Pulmonary artery endothelial cell (primary cell): Measurements from ENCODE around the gene ZNF574. TPM values are rescaled to one million over a fixed set of nuclear protein-coding genes. Genes with fewer than 3 reads are reported as not detected.
A peak's percentile ranks its signal among the peaks of the same experiment; 100 is the strongest.
"Not testable (repeated sequence)": the region's sequence is repeated elsewhere in the genome, so short reads cannot be mapped to it uniquely, and the experiment has no call there.

Experiments
- DNase-seq: peaks from one replicate; pipeline ENCODE4 v3.0.0-alpha.2; 2011; ENCODE audit warnings: low read depth, low spot score
- total RNA-seq: library from RNA; depleted of rRNA; stranded (reverse); fragments of >200 nt; gene quantifications from 2 replicates; pipeline ENCODE4 v1.2.3, GENCODE V29; 2014

The ZNF574 gene, protein sequence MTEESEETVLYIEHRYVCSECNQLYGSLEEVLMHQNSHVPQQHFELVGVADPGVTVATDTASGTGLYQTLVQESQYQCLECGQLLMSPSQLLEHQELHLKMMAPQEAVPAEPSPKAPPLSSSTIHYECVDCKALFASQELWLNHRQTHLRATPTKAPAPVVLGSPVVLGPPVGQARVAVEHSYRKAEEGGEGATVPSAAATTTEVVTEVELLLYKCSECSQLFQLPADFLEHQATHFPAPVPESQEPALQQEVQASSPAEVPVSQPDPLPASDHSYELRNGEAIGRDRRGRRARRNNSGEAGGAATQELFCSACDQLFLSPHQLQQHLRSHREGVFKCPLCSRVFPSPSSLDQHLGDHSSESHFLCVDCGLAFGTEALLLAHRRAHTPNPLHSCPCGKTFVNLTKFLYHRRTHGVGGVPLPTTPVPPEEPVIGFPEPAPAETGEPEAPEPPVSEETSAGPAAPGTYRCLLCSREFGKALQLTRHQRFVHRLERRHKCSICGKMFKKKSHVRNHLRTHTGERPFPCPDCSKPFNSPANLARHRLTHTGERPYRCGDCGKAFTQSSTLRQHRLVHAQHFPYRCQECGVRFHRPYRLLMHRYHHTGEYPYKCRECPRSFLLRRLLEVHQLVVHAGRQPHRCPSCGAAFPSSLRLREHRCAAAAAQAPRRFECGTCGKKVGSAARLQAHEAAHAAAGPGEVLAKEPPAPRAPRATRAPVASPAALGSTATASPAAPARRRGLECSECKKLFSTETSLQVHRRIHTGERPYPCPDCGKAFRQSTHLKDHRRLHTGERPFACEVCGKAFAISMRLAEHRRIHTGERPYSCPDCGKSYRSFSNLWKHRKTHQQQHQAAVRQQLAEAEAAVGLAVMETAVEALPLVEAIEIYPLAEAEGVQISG
- 11.9 and 15.1 TPM in 2 replicates for total RNA-seq

DNA sequence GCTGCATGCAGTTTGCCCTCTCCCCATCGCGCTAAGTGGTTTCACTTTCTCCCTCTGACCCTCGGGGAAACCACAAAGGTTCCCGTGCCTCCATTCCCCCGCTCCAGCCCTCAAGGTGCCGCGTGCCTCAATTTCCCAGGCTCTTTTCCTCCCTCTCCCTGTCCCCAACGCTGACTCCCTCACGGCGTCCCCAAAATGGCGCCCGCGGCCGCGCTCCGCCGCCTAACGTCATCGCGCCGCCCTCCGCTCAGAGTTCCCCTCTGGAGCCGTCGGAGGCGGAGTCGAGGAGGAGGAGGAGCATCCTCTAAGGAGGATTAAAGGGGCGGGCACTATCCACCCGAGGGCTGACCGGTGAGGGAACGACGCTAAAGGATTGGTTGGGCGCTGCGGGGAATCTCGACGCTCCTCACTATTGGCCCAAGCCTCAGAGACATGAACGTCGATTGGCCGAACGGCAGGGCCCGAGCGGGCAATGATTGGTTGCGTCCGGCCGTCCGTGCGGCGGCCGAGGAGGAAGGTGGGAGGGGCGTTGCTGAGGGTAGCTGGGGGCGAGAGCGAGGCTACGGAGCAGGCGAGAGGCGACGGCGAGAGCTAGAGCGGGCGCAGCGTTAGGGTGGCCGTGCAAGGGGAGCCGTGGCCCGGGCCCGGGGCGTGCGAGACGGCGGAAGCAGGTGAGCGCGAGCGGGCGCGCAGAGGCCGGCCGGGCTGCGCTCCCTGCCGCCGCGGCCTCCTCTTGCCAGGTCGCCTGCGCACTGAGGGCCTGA, at the start of gene ZNF574:
TSS of gene ZNF574 (plus strand) at position 551 of the 764 bp plus-strand sequence. CDS start 2,441 bp downstream, outside the sequence.
- peak; percentile 99 for DNase-seq

DNA sequence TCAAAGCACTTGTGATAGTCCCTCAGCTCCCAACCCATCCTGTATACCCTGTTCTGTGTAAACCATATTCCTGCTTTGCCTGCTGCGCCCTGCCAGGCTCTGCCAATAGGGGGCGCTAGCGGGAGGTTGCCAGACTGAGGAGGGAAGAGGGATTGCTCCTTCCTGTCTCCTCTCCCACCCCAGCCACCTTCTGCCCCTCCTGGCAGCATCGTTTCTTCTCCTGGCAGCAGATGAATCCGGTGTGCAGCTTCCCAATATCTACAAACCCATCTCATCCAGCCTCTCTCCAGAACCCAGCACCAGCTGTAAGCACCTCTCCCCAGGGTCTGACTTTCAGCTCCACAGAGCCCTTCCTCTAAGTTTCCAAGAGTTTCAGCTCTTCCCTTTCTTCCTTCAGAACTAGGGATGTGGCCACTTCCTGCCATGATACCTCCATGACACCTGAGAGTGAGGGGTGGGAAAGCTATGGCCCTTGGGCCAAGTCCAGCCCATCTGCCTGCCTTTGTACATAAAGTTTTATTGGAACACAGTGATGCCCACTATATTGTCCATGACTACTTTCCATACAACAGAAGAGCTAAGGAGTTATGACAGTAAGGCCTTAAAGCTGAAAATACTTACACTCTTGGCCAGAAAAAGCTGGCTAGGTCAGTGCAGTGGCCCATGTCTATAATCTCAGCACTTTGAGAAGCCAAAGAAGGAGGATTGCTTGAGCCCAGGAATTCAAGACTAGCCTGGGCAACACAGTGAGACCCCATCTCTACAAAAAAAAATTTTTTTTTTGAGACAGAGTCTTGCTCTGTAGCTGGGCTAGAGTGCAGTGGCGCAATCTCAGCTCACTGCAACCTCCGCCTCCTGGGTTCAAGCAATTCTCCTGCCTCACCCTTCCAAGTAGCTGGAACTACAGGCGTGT, 47.4 kb upstream of the ZNF574 start:
- no peak for DNase-seq

DNA sequence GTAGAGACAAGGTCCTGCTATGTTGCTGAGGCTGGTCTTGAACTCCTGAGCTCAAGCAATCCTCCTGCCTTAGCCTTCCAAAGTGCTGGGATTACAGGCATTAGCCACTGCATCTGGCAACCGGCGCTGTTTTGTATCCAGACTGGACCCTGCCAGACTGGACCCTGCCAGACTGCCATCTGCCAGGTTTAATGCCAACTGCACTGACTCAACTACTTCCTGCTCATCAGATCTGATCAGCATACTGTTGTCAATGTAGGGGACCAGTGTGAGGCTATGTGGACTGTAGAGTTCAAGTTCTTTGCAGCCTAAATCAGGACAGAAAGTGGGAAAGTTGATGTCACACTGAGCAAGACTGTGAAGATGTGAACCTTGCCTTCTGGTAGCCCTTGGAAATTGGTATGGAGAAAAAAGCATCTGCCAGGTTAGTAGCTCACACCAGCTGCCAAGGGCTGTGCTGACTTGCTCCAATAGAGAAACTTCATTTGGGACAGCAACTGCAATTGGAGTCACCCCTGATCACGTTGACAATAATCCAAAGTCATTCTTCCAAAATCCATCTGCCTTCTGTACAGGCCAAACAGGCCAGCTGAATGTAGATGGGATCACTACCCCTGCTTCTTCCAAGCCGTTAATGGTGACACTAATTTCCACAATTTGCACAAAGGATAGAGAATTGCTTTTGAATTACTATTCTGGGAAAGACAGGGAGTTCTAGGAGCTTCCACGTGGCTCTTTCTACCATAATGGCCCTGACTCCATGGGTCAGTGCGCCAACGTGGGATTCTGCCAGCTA, 45.1 kb upstream of the ZNF574 start:
- no peak for DNase-seq

DNA sequence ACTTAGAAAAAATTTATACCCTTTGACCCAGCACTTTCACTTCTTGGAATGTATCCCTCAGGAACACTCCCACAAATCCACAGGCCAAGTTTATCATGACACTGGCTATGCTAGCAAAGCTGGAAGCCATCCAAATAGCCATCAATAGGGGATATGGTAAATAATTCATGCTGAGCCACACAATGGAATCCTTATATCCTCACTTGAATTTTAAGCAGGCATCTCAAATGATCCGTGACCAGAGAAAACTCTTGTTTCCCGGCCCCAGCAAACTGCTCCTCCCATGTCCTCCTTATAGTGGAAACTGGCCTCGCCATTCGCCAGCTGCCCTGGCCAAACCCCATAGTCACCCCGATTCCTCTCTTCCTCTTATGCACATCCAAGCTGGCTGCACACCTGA, 43.5 kb upstream of the ZNF574 start:
- no peak for DNase-seq

DNA sequence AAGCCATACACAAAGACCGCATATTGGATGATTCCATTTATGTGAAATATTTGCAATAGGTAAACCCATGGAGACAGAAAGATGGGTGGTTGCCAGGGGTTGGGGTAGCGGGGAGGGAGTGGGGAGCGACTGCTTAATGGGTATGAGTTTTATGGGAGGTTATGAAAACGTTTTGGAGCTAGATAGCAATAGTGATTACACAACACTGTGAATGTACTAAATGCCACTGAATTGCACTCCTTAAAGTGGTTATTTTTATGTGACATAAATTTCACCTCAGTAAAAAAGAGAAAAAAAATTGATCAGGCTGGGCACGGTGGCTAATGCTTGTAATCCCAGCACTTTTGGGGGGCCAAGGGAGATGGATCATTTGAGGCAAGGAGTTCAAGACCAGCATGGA, 42.6 kb upstream of the ZNF574 start:
- no peak for DNase-seq

DNA sequence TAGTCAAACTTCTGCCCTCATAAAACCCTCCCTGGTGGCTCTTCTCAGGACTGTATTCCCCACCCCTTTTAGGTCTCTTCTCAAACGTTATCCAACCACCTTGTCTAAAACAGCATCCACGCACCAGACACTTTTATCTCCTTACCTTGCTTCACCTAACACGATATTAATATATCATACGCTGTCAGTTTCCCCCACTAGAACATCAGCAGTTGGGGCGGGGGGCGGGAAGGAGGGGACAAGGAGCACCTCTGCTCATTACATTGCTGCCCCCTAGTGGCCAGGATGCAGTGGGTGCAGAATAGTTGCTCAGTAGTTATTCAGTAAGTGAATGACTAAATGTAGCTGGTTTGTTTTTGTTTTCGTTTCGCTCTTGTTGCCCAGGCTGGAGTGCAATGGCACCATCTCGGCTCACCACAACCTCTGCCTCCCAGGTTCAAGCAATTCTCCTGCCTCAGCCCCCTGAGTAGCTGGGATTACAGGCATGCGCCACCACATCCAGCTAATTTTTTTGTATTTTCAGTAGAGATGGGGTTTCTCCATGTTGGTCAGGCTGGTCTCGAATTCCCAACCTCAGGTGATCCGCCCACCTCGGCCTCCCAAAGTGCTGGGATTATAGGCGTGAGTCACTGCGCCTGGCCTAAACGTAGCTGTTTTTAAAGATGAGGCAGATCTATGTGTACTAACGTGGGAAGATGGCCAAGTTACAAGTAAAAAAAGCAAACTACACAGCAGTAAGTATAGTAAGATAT, 41.1 kb upstream of the ZNF574 start:
- peak; percentile 32 for DNase-seq

DNA sequence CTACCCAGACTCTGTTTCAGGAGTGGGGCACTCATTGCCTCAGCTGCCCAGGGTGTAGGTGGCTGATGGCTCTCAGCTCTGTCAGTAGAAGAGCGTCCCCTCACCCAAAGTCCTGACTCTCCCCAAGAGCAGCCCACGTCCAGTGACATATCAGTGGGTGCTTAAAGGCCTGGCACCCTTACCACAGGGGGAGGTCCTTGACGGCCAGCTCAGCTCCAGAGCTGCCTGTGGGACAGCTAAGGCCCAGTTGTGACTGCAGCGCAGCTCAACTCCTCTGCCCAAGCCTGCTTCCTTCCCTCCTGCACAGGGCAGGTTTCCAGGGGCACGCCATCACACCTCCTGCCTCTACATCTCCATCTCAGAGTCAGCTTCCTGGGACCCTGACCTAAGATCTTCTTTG, 38.3 kb upstream of the ZNF574 start:
- no peak for DNase-seq

DNA sequence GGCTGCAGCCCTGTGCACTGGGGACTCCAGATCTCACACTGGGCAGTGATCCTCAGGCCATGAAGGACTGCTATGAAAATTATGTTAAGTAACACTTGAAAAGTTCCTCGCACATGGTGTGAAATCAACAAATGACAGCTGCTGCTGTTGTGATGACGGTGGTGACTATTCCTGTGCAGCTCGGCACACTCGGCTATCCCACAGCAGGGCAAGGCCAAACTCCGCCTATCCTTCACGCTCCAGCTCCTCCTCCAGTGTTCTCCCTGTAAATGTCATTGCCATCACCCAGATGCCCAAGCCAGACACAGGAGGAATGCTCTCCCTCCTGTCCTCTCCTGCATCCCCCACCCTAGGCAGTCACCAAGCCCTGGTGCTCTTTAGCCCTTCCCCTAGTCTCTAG, 37.3 kb upstream of the ZNF574 start:
- no peak for DNase-seq

DNA sequence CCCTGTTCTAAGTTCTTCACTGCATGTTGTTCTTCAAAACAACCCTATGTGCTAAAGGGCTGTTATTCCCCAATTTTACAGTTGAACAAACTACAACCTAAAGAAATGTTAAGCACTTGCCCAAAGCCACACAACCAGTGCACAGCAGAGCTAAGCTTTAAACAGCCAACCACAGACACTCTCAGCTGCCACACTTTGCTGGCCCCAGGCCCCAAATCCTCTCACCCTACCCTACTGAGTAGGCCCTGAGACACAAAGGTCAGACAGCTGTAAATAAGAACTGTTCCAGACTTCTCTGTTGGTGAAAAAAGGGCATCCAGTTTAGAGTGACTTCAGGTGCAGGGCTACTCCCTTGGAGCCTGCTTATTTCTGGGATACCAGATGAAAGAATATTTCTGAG, 35.9 kb upstream of the ZNF574 start:
- DNase-seq, result no peak

DNA sequence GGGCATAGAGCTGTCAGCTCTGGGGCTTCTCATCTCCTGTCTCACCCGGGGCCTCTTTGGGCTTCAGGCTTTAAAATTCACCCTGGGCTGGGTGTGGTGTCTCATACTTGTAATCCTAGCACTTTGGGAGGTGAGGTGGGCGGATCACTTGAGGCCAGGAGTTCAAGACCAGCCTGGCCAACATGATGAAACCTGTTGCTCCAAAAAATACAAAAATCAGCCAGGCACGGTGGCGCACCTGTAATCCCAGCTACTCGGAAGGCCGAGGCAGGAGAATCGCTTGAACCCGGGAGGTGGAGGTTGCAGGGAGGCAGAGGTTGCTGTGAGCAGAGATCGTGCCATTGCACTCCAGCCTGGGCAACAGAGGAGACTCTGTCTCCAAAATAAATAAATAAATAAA, 35.5 kb upstream of the ZNF574 start:
- not testable (repeated sequence) for DNase-seq

DNA sequence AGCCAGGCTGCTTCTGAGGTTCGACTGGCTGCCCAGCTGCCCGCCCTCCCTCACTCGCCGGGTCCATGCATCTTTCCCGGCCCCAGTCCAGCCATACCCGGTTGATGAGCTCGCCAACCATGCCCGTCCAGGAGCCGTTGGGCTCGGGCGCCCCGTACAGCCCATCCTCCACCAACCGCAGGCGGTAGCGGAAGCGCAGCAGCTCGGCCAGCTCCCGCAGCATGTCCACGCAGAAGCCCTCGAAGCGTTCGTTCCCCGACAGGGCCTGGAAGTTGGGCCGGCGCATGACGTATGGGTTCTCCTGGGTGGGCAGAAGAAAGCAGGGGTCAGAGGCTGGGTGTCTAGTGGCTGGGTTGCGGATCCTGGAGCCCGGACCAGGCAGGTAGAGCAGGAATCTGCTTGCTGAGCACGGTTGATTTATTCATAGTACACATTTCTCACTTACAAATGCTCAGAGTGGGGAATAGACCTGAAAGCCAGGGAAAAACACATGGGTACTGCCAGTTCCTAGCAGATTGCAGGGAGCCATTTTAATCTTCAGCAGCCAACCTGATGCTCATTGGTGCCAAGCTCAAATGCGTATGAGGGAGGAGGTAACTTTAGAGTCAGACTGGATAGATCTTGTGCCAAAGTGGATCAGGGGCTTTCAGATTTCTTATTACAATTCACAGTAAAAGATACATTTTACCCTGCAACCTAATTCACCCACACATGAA, 33.4 kb upstream of the ZNF574 start:
- DNase-seq, result no peak

DNA sequence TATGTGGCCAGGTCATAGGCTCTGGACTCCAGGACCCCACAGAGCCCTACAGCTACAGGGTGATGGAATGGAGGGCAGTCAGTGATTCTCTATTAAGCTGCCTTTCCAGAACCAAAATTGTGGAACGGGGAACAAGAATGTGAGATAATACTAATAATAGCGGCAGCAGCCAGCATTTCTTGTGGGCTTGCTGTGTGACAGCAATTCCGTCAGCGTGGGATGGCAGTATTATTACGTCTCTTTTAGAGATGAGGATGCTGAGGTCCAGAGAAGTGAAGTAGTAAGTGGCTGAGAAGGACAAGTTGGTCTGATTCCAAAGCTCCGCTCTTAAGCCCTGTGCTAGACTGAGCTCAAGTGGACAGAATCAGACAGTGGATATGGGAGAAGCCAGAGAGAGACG, 30.4 kb upstream of the ZNF574 start:
- no peak for DNase-seq

DNA sequence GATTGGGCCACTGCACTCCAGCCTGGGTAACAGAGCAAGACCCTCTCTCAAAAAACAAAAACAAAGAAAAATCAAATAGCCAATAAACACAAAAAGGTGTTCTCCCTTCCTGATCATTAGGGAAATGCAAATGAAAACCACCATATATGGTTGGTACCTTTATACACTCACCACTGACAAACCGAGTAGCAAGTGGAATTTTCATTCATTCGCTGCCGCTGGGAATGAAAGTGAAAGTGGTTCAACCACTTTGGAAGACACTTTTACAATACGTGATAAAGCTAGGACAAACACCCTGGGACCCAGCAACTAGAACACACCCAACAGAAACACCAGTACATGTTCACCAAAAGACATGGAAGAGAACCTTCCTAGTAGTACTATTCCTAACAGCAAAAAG, 27.0 kb upstream of the ZNF574 start:
- no peak for DNase-seq

DNA sequence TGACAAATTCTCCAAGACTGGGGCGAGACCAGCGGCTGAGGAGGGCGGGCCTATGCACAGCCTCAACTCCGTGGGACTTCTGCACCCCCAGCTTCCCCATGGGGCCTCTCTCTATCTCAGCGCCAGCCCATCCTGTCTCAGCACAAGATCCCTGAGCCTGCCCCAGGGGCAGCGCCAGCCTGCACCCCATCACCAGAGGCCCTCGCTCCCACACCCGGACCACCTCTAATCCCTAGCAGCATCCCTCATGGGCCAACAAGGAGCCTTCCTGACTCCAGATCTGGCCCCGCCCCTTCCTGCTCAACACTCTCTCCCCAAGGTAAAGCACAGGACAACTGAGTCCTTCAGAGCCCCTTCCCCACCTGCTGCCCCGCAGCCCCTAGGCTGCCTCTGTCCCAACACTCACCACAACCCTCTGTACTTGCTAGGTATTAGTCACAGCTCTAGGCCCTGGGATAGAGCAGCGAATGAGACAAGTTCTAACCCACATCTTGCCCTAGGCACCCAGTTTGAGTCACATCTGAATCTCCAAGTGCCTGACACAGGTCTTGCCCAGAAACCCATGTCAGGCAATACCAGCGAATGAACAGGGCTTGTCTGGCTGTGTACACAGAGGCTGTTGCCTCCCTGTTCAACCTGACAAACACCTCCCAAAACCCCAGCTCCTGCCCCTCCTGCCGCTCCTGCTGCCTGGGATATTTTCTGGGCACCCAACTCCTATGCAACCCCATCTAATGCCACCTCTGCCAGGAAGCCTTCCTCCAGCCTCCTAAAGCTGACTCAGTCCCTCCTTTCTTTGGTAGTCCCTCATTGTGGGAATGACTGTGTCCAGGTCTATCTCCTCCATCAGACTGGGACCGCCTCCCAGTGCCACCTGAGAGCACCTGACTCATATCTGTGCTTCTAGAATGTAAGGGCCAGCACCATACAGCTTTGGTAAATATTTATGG, 24.5 kb upstream of the ZNF574 start:
- no peak for DNase-seq

DNA sequence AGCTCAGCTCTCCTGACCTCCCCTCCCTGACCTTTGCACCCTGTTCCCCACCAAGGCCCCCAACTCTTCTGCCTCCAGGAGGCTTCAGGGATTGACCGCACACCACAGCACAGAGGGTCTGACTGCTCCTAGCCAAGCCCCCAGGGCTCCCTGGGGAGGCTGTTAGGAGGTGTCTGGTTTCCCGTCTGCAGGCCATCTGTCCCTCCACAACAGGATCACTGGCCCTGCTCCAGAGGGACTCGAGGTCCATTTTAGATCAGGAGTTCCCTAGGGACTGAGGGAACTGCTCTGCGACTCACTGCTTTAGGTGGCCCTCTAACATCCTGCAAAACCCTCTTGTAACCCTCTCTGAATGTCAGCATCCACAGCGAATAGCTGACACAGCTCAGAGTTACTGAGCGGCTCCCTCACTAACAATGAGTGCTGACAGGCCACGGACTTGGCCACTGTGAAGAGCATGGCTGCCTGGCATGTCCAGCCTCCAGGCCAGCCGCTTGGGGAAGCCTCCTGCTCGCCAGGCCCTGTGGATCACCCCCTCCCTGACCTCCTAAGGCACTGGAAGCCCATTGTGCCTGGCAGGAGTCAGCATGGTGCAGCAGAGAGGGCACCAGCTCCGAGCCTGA, 23.6 kb upstream of the ZNF574 start:
- DNase-seq, result no peak

DNA sequence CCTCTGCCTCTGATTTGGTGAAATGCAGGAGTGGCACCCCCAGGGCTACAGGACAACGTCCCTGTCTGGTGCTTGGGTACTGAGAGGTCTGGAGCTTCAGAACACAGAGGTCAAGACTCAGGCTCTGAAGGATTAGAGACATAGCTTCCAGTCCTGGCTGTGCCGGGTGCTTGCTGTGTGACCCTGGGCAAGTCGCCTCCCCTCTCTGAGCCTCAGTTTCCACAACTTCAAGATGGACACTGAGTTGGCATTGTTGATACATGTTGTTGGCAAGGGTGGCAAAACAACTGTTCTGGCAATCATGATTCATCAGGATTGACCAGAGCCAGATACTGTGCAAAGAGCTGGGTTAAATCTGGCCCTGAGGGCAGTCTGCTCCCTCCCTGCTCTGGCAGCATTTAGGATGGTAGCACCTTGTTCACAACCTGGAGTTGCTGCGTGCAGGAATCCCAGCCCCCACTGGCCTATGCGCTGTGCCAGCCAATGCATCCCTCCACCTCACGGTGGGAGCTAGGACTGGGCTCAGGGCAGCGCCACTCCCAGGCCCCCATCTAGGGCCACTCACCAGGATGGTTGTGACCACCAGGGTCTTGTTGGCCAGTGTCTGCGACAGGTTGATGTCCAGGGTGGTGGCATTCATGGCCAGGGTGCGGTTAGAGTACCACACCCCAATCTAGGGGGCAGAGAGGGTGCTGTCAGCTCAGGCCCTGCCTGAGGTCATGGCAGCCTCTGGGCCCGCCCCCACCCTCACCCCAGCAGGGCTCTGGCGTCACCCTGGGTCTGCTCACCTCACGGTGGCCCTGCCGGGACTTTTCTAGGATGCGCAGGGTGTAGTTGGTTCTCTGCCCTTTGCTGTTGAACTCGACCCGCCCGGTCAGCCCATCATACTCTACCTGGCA, 22.7 kb upstream of the ZNF574 start:
- DNase-seq, result no peak
